GM19372 (cell line): ENCODE results near the gene ITM2C.

Experiments
- ATAC-seq: cut with Tn5 transposase; IDR thresholded peaks from one replicate; pipeline ENCODE4 v1.9.1; 2021; ENCODE audit warnings: mild to moderate bottlenecking, low read depth, moderate library complexity; ENCODE audit not compliant: unreplicated experiment

Gene ITM2C

GRCh38 chr2:230872151-230872967 lies 7.6 kb downstream of the ITM2C start:
- ATAC-seq: no peak

GRCh38 chr2:230872968-230873660 lies 8.4 kb downstream of the ITM2C start:
- peak; percentile 70 for ATAC-seq

GRCh38 chr2:230873661-230874401 lies 9.1 kb downstream of the ITM2C start:
- ATAC-seq: peak; percentile 63

GRCh38 chr2:230874456-230874855 lies 9.7 kb downstream of the ITM2C start:
- no peak for ATAC-seq

- ATAC-seq: no peak
Measured at GRCh38 chr2:230874876-230875275, 10.1 kb downstream of the ITM2C start.

- no peak for ATAC-seq
Measured at GRCh38 chr2:230875347-230876315, 10.9 kb downstream of the ITM2C start.

- no peak for ATAC-seq
Measured at GRCh38 chr2:230877116-230877758, 12.5 kb downstream of the ITM2C start.

GRCh38 chr2:230877759-230878598 lies 13.2 kb downstream of the ITM2C start:
- ATAC-seq: no peak

GRCh38 chr2:230878599-230879188 lies 14.0 kb downstream of the ITM2C start:
- ATAC-seq: no peak

GRCh38 chr2:230879271-230879882 lies 14.6 kb downstream of the ITM2C start:
- ATAC-seq: no peak

- ATAC-seq: no peak
Measured at GRCh38 chr2:230879891-230880290, 15.1 kb downstream of the ITM2C start.

GRCh38 chr2:230881840-230882239 lies 17.1 kb downstream of the ITM2C start:
- ATAC-seq: no peak

- ATAC-seq: no peak
Measured at GRCh38 chr2:230885463-230886130, 20.9 kb downstream of the ITM2C start.

- no peak for ATAC-seq
Measured at GRCh38 chr2:230886206-230886605, 21.5 kb downstream of the ITM2C start.

- ATAC-seq: no peak
Measured at GRCh38 chr2:230886671-230887071, 21.9 kb downstream of the ITM2C start.

- ATAC-seq: no peak
Measured at GRCh38 chr2:230887342-230887741, 22.6 kb downstream of the ITM2C start.

- ATAC-seq: no peak
Measured at GRCh38 chr2:230888824-230889400, 24.2 kb downstream of the ITM2C start.
